Dendritic cell treated with granulocyte-macrophage colony-stimulating factor and Interleukin-4, amounts not matched to agents 40 ng/mL and 50 ng/mL, for 4 days (primary cell): Measurements from ENCODE around the gene GNPTAB.

Experiments used
- H3K27ac Mint-ChIP-seq: one replicate; pipeline ENCODE4 v1.8.0; 2022; ENCODE audit warnings: mild to moderate bottlenecking, mixed read lengths
- H3K27me3 Mint-ChIP-seq: one replicate; pipeline ENCODE4 v1.8.0; 2022; ENCODE audit warnings: mild to moderate bottlenecking, mixed read lengths
- H3K36me3 Mint-ChIP-seq: one replicate; pipeline ENCODE4 v1.8.0; 2022; ENCODE audit warnings: low read depth, mixed read lengths
- H3K4me1 Mint-ChIP-seq: one replicate; pipeline ENCODE4 v1.8.0; 2022; ENCODE audit warnings: low read depth, mixed read lengths
- H3K4me3 Mint-ChIP-seq: one replicate; pipeline ENCODE4 v1.8.0; 2022; ENCODE audit warnings: mild to moderate bottlenecking, moderate library complexity, mixed read lengths
- H3K9me3 Mint-ChIP-seq: one replicate; pipeline ENCODE4 v1.8.0; 2022; ENCODE audit warnings: mixed read lengths
- intact Hi-C: fragments of 100-400 bp; cut with micrococcal nuclease; formaldehyde crosslinking; loops from one replicate; pipeline ENCODE4 v1.15.0; 2022

The GNPTAB gene

DNA sequence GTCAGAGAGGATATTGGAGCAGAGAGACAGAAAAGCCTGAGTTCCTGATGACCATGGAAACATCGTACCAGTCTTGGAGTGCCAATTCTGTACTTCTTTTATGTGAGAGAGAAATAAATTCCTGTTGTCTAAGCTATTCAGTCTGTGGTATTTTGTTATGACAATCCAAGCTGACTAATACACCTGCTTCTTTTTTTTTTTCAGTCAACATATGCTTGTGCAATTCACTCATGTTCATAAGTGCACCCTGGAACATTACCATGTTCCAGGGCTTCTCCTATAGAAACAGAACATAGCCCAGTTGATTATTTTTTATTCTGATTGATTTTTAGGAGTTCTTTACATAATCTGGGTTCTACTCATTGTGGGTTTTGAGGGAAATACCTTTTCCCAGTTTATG lies 135.1 kb downstream of the GNPTAB start:
- Mint-ChIP-seq H3K36me3 (peaks cover 9% of the 10 kb centered on the region), H3K4me3 (no peak overlapping the region), H3K9me3 (no peaks in the 10 kb centered on the region), H3K4me1 (peaks cover 28% of the 10 kb centered on the region), H3K27me3 (no peaks in the 10 kb centered on the region), H3K27ac (no peak overlapping the region)
- intact Hi-C loops, result loop anchor here (2.0 kb wide), 1 partner anchor 289 kb away; the partner anchor contains the start of gene ARL1
